Cardiac fibroblast (primary cell): ENCODE results near the gene MAP3K10.

Experiments
- DNase-seq, 2 donors: peaks; one replicate each; pipeline versions ENCODE4 v3.0.0 to v3.0.0-alpha.2; 2010; ENCODE audit warnings: low read depth in 2 of 2
- H3K4me3 ChIP-seq, 2 donors: replicated peaks in 1 of 2; 1 replicate in 1 of 2; 2 replicates in 1 of 2; pipeline ENCODE4 v1.5.1; 2011; ENCODE audit warnings: low read depth in 2 of 2, low read length in 2 of 2, mild to moderate bottlenecking in 2 of 2, moderate library complexity in 1 of 2
- TF ChIP-seq, protein P1 (sequence below): IDR thresholded peaks from one replicate; pipeline ENCODE4 v1.5.1; 2011; ENCODE audit warnings: low read depth, mild to moderate bottlenecking, low read length, inconsistent platforms

MAP3K10 gene

DNA sequence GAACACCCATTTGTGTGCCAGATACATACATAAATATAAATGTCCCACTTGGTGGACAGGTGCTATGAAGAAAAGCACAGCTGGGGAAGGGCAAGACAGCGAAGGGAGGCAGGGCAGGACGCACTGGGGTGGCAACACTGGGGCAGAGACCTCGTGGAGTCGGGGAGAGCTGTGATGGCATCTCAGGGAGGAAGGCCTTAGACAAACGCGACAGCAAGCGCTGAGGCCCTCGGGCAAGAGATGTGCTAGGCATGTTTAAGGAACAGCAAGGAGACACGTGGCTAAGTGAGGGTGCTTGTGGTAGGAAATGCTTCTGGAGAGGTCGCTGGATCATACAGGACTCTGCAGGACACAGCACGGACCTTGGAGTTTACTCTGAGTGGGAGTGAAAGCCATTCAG, 58.6 kb downstream of the MAP3K10 start:
- no peak overlapping the region for H3K4me3 ChIP-seq
- no peak for DNase-seq
- TF ChIP-seq, protein P1, sequence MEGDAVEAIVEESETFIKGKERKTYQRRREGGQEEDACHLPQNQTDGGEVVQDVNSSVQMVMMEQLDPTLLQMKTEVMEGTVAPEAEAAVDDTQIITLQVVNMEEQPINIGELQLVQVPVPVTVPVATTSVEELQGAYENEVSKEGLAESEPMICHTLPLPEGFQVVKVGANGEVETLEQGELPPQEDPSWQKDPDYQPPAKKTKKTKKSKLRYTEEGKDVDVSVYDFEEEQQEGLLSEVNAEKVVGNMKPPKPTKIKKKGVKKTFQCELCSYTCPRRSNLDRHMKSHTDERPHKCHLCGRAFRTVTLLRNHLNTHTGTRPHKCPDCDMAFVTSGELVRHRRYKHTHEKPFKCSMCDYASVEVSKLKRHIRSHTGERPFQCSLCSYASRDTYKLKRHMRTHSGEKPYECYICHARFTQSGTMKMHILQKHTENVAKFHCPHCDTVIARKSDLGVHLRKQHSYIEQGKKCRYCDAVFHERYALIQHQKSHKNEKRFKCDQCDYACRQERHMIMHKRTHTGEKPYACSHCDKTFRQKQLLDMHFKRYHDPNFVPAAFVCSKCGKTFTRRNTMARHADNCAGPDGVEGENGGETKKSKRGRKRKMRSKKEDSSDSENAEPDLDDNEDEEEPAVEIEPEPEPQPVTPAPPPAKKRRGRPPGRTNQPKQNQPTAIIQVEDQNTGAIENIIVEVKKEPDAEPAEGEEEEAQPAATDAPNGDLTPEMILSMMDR, result no peak

- DNase-seq, result no peak
- TF ChIP-seq, protein P1, result no peak
- H3K4me3 ChIP-seq, result no peak overlapping the region
Measured at GRCh38 chr19:40251244-40251643, 60.0 kb downstream of the MAP3K10 start.

- TF ChIP-seq, protein P1, result no peak
- H3K4me3 ChIP-seq, result no peak overlapping the region
- no peak for DNase-seq
Measured at GRCh38 chr19:40251991-40252390, 60.8 kb downstream of the MAP3K10 start.

DNA sequence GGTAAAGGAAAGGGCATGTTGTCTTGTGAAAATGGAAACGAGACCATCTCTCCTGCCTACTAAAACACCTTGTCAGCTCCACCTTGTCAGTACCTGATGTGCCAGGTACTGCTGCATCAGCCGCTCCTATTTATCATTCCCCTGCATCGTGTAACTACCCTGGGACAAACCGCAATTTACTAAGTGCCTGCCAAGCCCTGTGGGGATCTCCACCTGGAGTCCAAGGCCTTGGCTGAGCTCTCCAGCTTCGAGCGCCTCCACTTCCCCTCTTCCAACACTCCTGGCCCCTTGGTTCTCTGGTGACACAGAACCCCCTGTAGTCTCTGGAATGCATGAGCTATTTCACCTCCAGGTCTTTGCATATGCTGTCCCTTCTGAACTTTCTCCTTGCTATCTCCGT, 61.2 kb downstream of the MAP3K10 start:
- TF ChIP-seq, protein P1, result no peak
- no peak overlapping the region for H3K4me3 ChIP-seq
- no peak for DNase-seq

GRCh38 chr19:40253611-40254092, 62.4 kb downstream of the MAP3K10 start:
- DNase-seq, result no peak
- no peak overlapping the region for H3K4me3 ChIP-seq
- TF ChIP-seq, protein P1, result no peak

DNA sequence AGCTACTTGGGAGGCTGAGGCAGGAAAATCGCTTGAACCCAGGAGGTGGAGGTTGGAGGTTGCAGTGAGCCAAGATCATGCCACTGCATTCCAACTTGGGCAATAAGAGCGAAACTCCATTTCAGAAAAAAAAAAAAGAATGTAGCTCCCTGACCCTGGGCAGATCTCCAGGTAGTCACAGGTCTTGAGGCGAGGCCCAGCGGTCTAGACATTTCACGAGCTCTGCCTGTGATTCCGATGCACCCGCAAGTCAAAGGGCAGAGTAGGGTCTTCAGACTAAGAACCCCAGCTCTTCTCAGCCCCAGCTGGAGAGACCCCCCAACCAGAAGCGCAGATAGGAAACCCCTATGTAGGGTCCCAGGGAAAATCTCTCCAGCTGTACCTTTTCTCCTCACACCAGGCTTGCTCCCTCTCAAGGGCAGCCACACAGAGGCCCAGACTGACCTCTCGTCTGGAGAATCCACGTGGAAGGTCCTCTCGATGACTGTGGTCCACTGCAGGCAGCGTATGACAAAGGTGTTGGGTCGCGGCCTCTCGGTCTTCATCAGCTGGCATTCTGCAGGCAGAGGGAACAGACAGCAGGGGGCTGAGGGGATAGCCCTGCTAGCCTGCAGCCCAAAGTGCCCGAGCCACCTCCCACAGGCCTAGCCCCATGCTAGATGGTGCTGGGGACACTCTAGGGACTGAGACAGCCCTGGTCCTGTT, 63.6 kb downstream of the MAP3K10 start:
- no peak for DNase-seq
- TF ChIP-seq, protein P1, result no peak
- no peak overlapping the region for H3K4me3 ChIP-seq

- TF ChIP-seq, protein P1, result no peak
- no peak for DNase-seq
- no peak overlapping the region for H3K4me3 ChIP-seq
Measured at GRCh38 chr19:40255619-40256166, 64.5 kb downstream of the MAP3K10 start.
